Kidney (tissue), 14 donors: Measurements from ENCODE around the gene SDK1. TPM values are rescaled to one million over a fixed set of nuclear protein-coding genes. Genes with fewer than 3 reads are reported as not detected.
"Not testable (repeated sequence)": the region's sequence is repeated elsewhere in the genome, so short reads cannot be mapped to it uniquely, and the experiment has no call there.

Source experiments
- DNase-seq, 5 donors: peaks; one replicate each; pipeline ENCODE4 v3.0.0-alpha.2; 2013 to 2020
- FAIRE-seq: peaks from 2 replicates; lab custom pipeline; 2012; peaks lifted over from hg19 to GRCh38; lab: Jason Lieb, UNC
- H3K27ac ChIP-seq, 2 donors: one replicate each; pipeline ENCODE4 v1.7.0; 2013; ENCODE audit warnings: low read depth in 2 of 2, low read length in 2 of 2, inconsistent platforms in 1 of 2
- H3K27me3 ChIP-seq: one replicate; pipeline ENCODE4 v1.7.1; 2013; ENCODE audit warnings: low read length, inconsistent platforms; ENCODE audit not compliant: control insufficient read depth, insufficient read depth
- H3K36me3 ChIP-seq, 3 donors: one replicate each; pipeline versions ENCODE4 v1.7.0 to v1.7.1; 2013; ENCODE audit warnings: low read length in 3 of 3, control low read depth in 1 of 3, inconsistent platforms in 1 of 3; ENCODE audit not compliant: insufficient read depth in 3 of 3, control insufficient read depth in 2 of 3
- H3K4me1 ChIP-seq, 3 donors: one replicate each; pipeline versions ENCODE4 v1.7.0 to v1.7.1; 2013; ENCODE audit warnings: low read length in 3 of 3, inconsistent platforms in 1 of 3, low read depth in 1 of 3; ENCODE audit not compliant: control insufficient read depth in 2 of 3, insufficient read depth in 2 of 3
- H3K4me3 ChIP-seq, 3 donors: one replicate each; pipeline versions ENCODE4 v1.7.0 to v1.8.1; 2013; ENCODE audit warnings: low read length in 3 of 3, control low read depth in 1 of 3, inconsistent platforms in 1 of 3
- H3K9ac ChIP-seq, 3 donors: one replicate each; pipeline versions ENCODE4 v1.7.0 to v1.7.1; 2013; ENCODE audit warnings: low read length in 3 of 3, control low read depth in 1 of 3, inconsistent platforms in 1 of 3
- H3K9me3 ChIP-seq, 3 donors: one replicate each; pipeline versions ENCODE4 v1.7.0 to v1.7.1; 2013; ENCODE audit warnings: low read length in 3 of 3, control low read depth in 1 of 3, inconsistent platforms in 1 of 3; ENCODE audit not compliant: control insufficient read depth in 2 of 3, insufficient read depth in 1 of 3
- CTCF ChIP-seq: IDR thresholded peaks from 3 replicates; pipeline ENCODE4 v1.5.1; 2012; ENCODE audit warnings: mild to moderate bottlenecking, moderate library complexity, borderline replicate concordance; ENCODE audit not compliant: insufficient read depth; ENCODE audit errors: extremely low read depth
- intact Hi-C: fragments of 100-400 bp; cut with DNase I; formaldehyde crosslinking; loops from one replicate; pipeline ENCODE4 v1.11.1; 2022
- polyA plus RNA-seq: library from polyadenylated mRNA; stranded (reverse); fragments of 350-450 nt; fragmentation: Illumina TruSeq; extraction: RNeasy Lipid Tissue Mini Kit (QIAGEN cat#74804); gene quantifications from one replicate; pipeline ENCODE4 v1.2.3, GENCODE V29; 2014; ENCODE audit warnings: low read depth, low replicate concordance; ENCODE audit not compliant: insufficient read depth
- total RNA-seq: library from RNA; stranded (reverse); fragmentation: NEBNext Ultra II Directional; extraction: Animal tissue kit (Norgen Biotek cat#: 25700); gene quantifications from one replicate; pipeline ENCODE4 v1.2.1, GENCODE V29; 2021
- donor health status: control.
- donor health status: control.
- donor health status: control.
- donor health status: control.
- donor health status: control.
- donor health status: DM: yes; HTN: yes; CAD: no.
- donor health status: Normal renal cell carcinoma (clear cell type).

Gene SDK1
- total and polyA plus RNA-seq, 2 donors from 2014 or later: 2.0 to 38.3 TPM

GRCh38 chr7:4091767-4092166 lies 790.7 kb downstream of the SDK1 start:
- no peaks in the 10 kb centered on the region for H3K27me3 ChIP-seq
- H3K4me3 ChIP-seq: no peak overlapping the region
- no peak overlapping the region for H3K9ac ChIP-seq
- FAIRE-seq: no peak
- H3K36me3 ChIP-seq: no peaks in the 10 kb centered on the region
- peaks cover 0 to 9% (median 0%) of the 10 kb centered on the region in 3 donors for H3K9me3 ChIP-seq
- no peak overlapping the region for H3K27ac ChIP-seq
- DNase-seq: no peak
- intact Hi-C loops: no loop called here
- no peaks in the 10 kb centered on the region for H3K4me1 ChIP-seq
- TF ChIP-seq CTCF: no peak

DNA sequence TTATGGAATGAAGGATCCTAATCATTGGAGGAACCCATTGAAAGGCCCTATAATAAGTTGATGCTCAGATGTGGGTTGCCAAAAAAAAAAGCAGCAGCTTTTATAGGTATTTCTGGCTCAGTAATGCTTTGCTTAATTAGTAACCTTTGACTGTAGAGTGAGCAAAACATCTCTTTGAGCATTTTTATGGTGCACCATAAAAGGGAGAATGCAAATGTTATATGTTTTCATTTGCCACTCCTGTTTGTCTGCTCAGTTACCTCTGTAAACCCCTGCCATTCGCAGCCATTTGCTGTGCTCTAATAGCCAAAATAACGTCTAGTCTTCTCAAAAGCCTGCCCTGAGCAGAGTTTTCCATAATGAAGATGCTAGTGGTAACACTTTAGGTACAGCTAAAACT lies 792.0 kb downstream of the SDK1 start:
- intact Hi-C loops: no loop called here
- peaks cover 0 to 9% (median 0%) of the 10 kb centered on the region in 3 donors for H3K9me3 ChIP-seq
- no peaks in the 10 kb centered on the region for H3K27me3 ChIP-seq
- no peak overlapping the region for H3K9ac ChIP-seq
- no peak overlapping the region for H3K4me3 ChIP-seq
- FAIRE-seq (no peak), DNase-seq (peak in 1 of 5 donors; percentile 37)
- no peak overlapping the region for H3K27ac ChIP-seq
- no peaks in the 10 kb centered on the region for H3K36me3 ChIP-seq
- H3K4me1 ChIP-seq: no peaks in the 10 kb centered on the region
- no peak for TF ChIP-seq CTCF

DNA sequence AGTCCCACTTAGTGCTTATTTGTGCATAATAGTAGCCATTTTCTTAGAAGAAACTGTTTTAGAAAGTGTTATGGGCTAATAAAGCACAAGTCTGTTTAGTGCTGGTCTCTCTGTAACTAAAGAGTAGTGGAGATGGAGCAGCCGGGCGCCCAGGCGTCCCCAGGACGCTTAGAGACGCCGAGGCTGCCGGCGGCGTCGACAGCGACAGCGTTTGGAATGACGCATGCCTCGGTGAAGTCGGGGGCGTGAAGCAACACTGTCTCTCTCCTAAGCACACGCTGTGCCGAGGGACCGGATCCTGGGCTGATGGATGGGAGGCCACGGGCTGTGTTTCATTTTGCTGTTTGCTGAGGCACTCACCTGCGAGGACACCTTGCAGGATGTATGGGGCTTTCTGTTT lies 792.4 kb downstream of the SDK1 start:
- Histone ChIP-seq H3K27me3 (no peaks in the 10 kb centered on the region), H3K27ac (no peak overlapping the region), H3K9me3 (peaks cover 0 to 9% (median 0%) of the 10 kb centered on the region in 3 donors), H3K4me1 (no peaks in the 10 kb centered on the region), H3K4me3 (no peak overlapping the region), H3K36me3 (no peaks in the 10 kb centered on the region), H3K9ac (no peak overlapping the region)
- no peak for TF ChIP-seq CTCF
- DNase-seq (peak in 3 of 5 donors; percentile 34 to 58 (median 47)), FAIRE-seq (no peak)
- intact Hi-C loops: no loop called here

DNA sequence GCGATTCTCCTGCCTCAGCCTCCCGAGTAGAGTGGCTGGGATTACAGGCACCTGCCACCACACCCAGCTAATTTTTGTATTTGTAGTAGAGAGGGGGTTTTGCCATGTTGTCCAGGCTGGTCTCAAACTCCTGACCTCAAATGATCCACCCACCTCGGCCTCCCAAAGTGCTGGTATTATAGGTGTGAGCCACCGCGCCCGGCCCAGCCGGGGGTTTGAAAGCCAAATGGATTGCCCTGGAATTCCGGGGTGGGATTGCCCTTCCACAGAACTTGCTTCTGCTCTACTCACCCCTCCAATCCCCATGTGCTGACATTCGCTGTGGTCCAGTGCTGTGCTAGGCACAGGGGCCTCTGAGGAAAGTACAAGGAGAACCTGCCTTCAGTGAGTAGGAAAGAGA lies 793.1 kb downstream of the SDK1 start:
- H3K36me3 ChIP-seq, H3K27ac ChIP-seq, H3K4me1 ChIP-seq, FAIRE-seq, intact Hi-C loops, H3K9ac ChIP-seq, DNase-seq, H3K4me3 ChIP-seq, H3K9me3 ChIP-seq, H3K27me3 ChIP-seq: not testable (repeated sequence)
